OCI-LY7 (cell line): ENCODE results near the gene NTRK3. TPM values are rescaled to one million over a fixed set of nuclear protein-coding genes. Genes with fewer than 3 reads are reported as not detected.
"Not testable (repeated sequence)": the region's sequence is repeated elsewhere in the genome, so short reads cannot be mapped to it uniquely, and the experiment has no call there.

Experiments
- BruUV-seq: library from RNA; stranded (reverse); fragments of 400-500 nt; replicated peaks from 2 replicates; lab custom pipeline; 2021; lab: Mats Ljungman, UMichigan
- CTCF ChIA-PET: fragments of 300-600 bp; sonication (Branson Sonifier 250); formaldehyde crosslinking; loops from one replicate; lab custom pipeline; 2022; ENCODE audit warnings: antibody characterized with exemption; ENCODE audit not compliant: unreplicated experiment; lab: Charles Lee
- POLR2A ChIA-PET: fragments of 300-600 bp; sonication (Branson Sonifier 250); formaldehyde crosslinking; loops from one replicate; lab custom pipeline; 2022; ENCODE audit warnings: antibody characterized with exemption; lab: Charles Lee
- DNase-seq: peaks from one replicate; pipeline ENCODE4 v3.0.0-alpha.2; 2015; ENCODE audit warnings: low spot score
- H2AFZ ChIP-seq: fragments of 200-600 bp; sonication (generic), shearing (Covaris generic); 2 replicates; pipeline ENCODE4 v1.6.1; 2014; ENCODE audit warnings: mild to moderate bottlenecking, antibody characterized with exemption, low read length, moderate library complexity
- H3K27ac ChIP-seq: fragments of 200-600 bp; sonication (generic); 2 replicates; pipeline ENCODE4 v1.5.1; 2014; ENCODE audit warnings: mixed run types, low read depth, mild to moderate bottlenecking, moderate library complexity, low read length, inconsistent platforms; ENCODE audit not compliant: poor library complexity, severe bottlenecking
- H3K36me3 ChIP-seq: fragments of 200-600 bp; sonication (generic); 2 replicates; pipeline ENCODE4 v1.6.1; 2014; ENCODE audit warnings: mild to moderate bottlenecking, antibody characterized with exemption, low read length, moderate library complexity, mixed read lengths; ENCODE audit not compliant: insufficient read depth
- H3K4me1 ChIP-seq: fragments of 200-600 bp; sonication (generic); 2 replicates; pipeline ENCODE4 v1.5.1; 2014; ENCODE audit warnings: mild to moderate bottlenecking, low read length; ENCODE audit not compliant: insufficient read depth, poor library complexity, severe bottlenecking
- H3K4me2 ChIP-seq: fragments of 200-600 bp; sonication (generic); 2 replicates; pipeline ENCODE4 v1.6.1; 2014; ENCODE audit warnings: mild to moderate bottlenecking, low read length
- H3K4me3 ChIP-seq: fragments of 200-600 bp; sonication (generic); 2 replicates; pipeline ENCODE4 v1.5.1; 2014; ENCODE audit warnings: mild to moderate bottlenecking, low read depth, low read length; ENCODE audit not compliant: poor library complexity, severe bottlenecking
- H3K79me2 ChIP-seq: fragments of 200-600 bp; sonication (generic); 2 replicates; pipeline ENCODE4 v1.6.1; 2016; ENCODE audit warnings: low read depth, mild to moderate bottlenecking, low read length, moderate library complexity, mixed read lengths; ENCODE audit not compliant: insufficient read depth
- H3K9me2 ChIP-seq: fragments of 200-600 bp; sonication (generic); 2 replicates; pipeline ENCODE4 v1.6.1; 2016; ENCODE audit warnings: mild to moderate bottlenecking, low read length, mixed read lengths; ENCODE audit not compliant: insufficient read depth
- H3K9me3 ChIP-seq: fragments of 200-600 bp; sonication (generic); 2 replicates; pipeline ENCODE4 v1.6.1; 2014; ENCODE audit warnings: mild to moderate bottlenecking, mixed run types, low read length, mixed read lengths
- H4K20me1 ChIP-seq: fragments of 200-600 bp; sonication (generic); 2 replicates; pipeline ENCODE4 v1.6.1; 2014; ENCODE audit warnings: mild to moderate bottlenecking, antibody characterized with exemption, low read length, moderate library complexity, mixed read lengths; ENCODE audit not compliant: insufficient read depth
- CTCF ChIP-seq: fragments of 200-600 bp; sonication (generic); conservative IDR thresholded peaks from 2 replicates; pipeline ENCODE4 v1.5.1; 2014; ENCODE audit warnings: mild to moderate bottlenecking, antibody characterized with exemption, low read length, moderate library complexity, mixed read lengths
- EZH2phosphoT487 ChIP-seq: fragments of 200-600 bp; sonication (generic); IDR thresholded peaks from 2 replicates; pipeline ENCODE4 v1.6.1; 2018; ENCODE audit warnings: low read depth, borderline replicate concordance, mild to moderate bottlenecking, mixed run types, antibody characterized with exemption, low read length, moderate library complexity, mixed read lengths
- intact Hi-C: fragments of 100-400 bp; cut with micrococcal nuclease; formaldehyde crosslinking; loops from one replicate; pipeline ENCODE4 v1.10.0; 2022; ENCODE audit not compliant: unreplicated experiment
- total RNA-seq, 2 experiments: library from RNA; depleted of rRNA in 1 of 2; stranded (reverse); fragments of >200 nt in 1 of 2; shearing (Covaris generic) in 1 of 2; gene quantifications; 2 replicates each; pipeline ENCODE4 v1.2.3, GENCODE V29; 2014 to 2022

Gene NTRK3
- total RNA-seq, 2 experiments from 2014 or later: 0.50 to 2.5 TPM

- no TSS peak for BruUV-seq
- H3K9me3 ChIP-seq: no peaks in the 10 kb centered on the region
- no peaks in the 10 kb centered on the region for H4K20me1 ChIP-seq
- no peak for TF ChIP-seq EZH2phosphoT487
- no peaks in the 10 kb centered on the region for H3K36me3 ChIP-seq
- H3K4me1 ChIP-seq: no peaks in the 10 kb centered on the region
- no peak overlapping the region for H3K27ac ChIP-seq
- H3K4me3 ChIP-seq: no peak overlapping the region
- H3K79me2 ChIP-seq: no peaks in the 10 kb centered on the region
- intact Hi-C loops: no loop called here
- H3K9me2 ChIP-seq: no peaks in the 10 kb centered on the region
- H2AFZ ChIP-seq: no peak overlapping the region
- H3K4me2 ChIP-seq: no peak overlapping the region
- CTCF ChIA-PET: no interaction called here
- POLR2A ChIA-PET: no interaction called here
- DNase-seq: no peak
Observed at GRCh38 chr15:88035381-88035780, 221.2 kb downstream of the NTRK3 start.

GRCh38 chr15:88033421-88033820 lies 223.1 kb downstream of the NTRK3 start:
- BruUV-seq, H3K4me2 ChIP-seq, intact Hi-C loops: not testable (repeated sequence)

GRCh38 chr15:88032787-88033186 lies 223.8 kb downstream of the NTRK3 start:
- Histone ChIP-seq H4K20me1 (no peaks in the 10 kb centered on the region), H3K4me1 (no peaks in the 10 kb centered on the region), H3K79me2 (no peaks in the 10 kb centered on the region), H3K4me2 (no peak overlapping the region), H3K4me3 (no peak overlapping the region), H3K36me3 (no peaks in the 10 kb centered on the region), H3K9me2 (no peaks in the 10 kb centered on the region), H2AFZ (no peak overlapping the region), H3K27ac (no peak overlapping the region), H3K9me3 (no peaks in the 10 kb centered on the region)
- POLR2A ChIA-PET: interaction anchor here (0.6 kb wide), 1 partner anchor 47 kb away, joined by 3 read pairs; no protein-coding TSS in a partner anchor
- DNase-seq: no peak
- TF ChIP-seq CTCF: no peak
- no peak for TF ChIP-seq EZH2phosphoT487
- intact Hi-C loops: no loop called here
- no TSS peak for BruUV-seq
- CTCF ChIA-PET: no interaction called here

More at GRCh38 chr15:88033421-88033820, 223.1 kb downstream of the NTRK3 start:
- DNase-seq, H3K4me1 ChIP-seq, H3K27ac ChIP-seq, H3K36me3 ChIP-seq, H4K20me1 ChIP-seq, H3K9me2 ChIP-seq, H3K9me3 ChIP-seq, CTCF ChIA-PET, H2AFZ ChIP-seq, H3K79me2 ChIP-seq, H3K4me3 ChIP-seq: not testable (repeated sequence)
- POLR2A ChIA-PET: interaction anchor here (0.6 kb wide), 1 partner anchor 1660 kb away, joined by 3 read pairs; no protein-coding TSS in a partner anchor

- Histone ChIP-seq H3K4me2 (no peak overlapping the region), H4K20me1 (no peaks in the 10 kb centered on the region), H3K4me3 (no peak overlapping the region), H3K4me1 (no peaks in the 10 kb centered on the region), H2AFZ (no peak overlapping the region), H3K79me2 (no peaks in the 10 kb centered on the region), H3K27ac (no peak overlapping the region), H3K36me3 (no peaks in the 10 kb centered on the region), H3K9me2 (no peaks in the 10 kb centered on the region), H3K9me3 (no peaks in the 10 kb centered on the region)
- POLR2A ChIA-PET: no interaction called here
- intact Hi-C loops: no loop called here
- CTCF ChIA-PET: no interaction called here
- TF ChIP-seq EZH2phosphoT487 (no peak), CTCF (no peak)
- BruUV-seq: no TSS peak
- no peak for DNase-seq
Observed at GRCh38 chr15:88031461-88031860, 225.1 kb downstream of the NTRK3 start.
